G401 (cell line): ENCODE results near the gene CAMK4. TPM values are rescaled to one million over a fixed set of nuclear protein-coding genes. Genes with fewer than 3 reads are reported as not detected.

Source experiments
- DNase-seq: peaks from one replicate; pipeline ENCODE4 v3.0.0-alpha.2; 2015; ENCODE audit warnings: low spot score
- in situ Hi-C: cut with HindIII; loops from 2 replicates; pipeline ENCODE4 v1.10.0; 2016; ENCODE audit warnings: low sequenced_read_pairs, mixed read lengths
- total RNA-seq: library from RNA; depleted of rRNA; stranded (reverse); fragments of >200 nt; shearing (Covaris generic); gene quantifications from 2 replicates; pipeline ENCODE4 v1.2.3, GENCODE V29; 2014

CAMK4 gene
- total RNA-seq, 1 experiment from 2014 or later = not detected

GRCh38 chr5:111502956-111503355 lies 278.8 kb downstream of the CAMK4 start:
- in situ Hi-C loops = no loop called here
- DNase-seq = no peak

- no peak for DNase-seq
- in situ Hi-C loops = no loop called here
Measured at GRCh38 chr5:111505096-111505495, 280.9 kb downstream of the CAMK4 start.

GRCh38 chr5:111507276-111507675 lies 283.1 kb downstream of the CAMK4 start:
- DNase-seq = no peak
- in situ Hi-C loops = no loop called here

- in situ Hi-C loops = no loop called here
- no peak for DNase-seq
Measured at GRCh38 chr5:111509119-111509518, 284.9 kb downstream of the CAMK4 start.

- in situ Hi-C loops = no loop called here
- DNase-seq = peak; percentile 52
Measured at GRCh38 chr5:111511174-111511830, 287.1 kb downstream of the CAMK4 start.

GRCh38 chr5:111511831-111512374 lies 287.7 kb downstream of the CAMK4 start:
- DNase-seq = no peak
- in situ Hi-C loops = no loop called here

- in situ Hi-C loops = no loop called here
- DNase-seq = peak; percentile 96
Measured at GRCh38 chr5:111512375-111513130, 288.4 kb downstream of the CAMK4 start, which contains the start of gene STARD4. Gene STARD4 (minus strand): TSS chr5:111512535. CDS start chr5:111507433, 5,102 bp downstream.

- in situ Hi-C loops = no loop called here
- no peak for DNase-seq
Measured at GRCh38 chr5:111513131-111513520, 288.9 kb downstream of the CAMK4 start.

- in situ Hi-C loops = no loop called here
- no peak for DNase-seq
Measured at GRCh38 chr5:111514087-111514486, 289.9 kb downstream of the CAMK4 start.

- in situ Hi-C loops = no loop called here
- DNase-seq = no peak
Measured at GRCh38 chr5:111517853-111518501, 293.8 kb downstream of the CAMK4 start.

- no peak for DNase-seq
- in situ Hi-C loops = no loop called here
Measured at GRCh38 chr5:111518777-111519176, 294.6 kb downstream of the CAMK4 start.

GRCh38 chr5:111520908-111521307 lies 296.7 kb downstream of the CAMK4 start:
- in situ Hi-C loops = no loop called here

GRCh38 chr5:111528056-111528455 lies 303.9 kb downstream of the CAMK4 start:
- in situ Hi-C loops = no loop called here
- no peak for DNase-seq

More at GRCh38 chr5:111520908-111521307, 296.7 kb downstream of the CAMK4 start:
- DNase-seq = no peak

- DNase-seq = no peak
- in situ Hi-C loops = no loop called here
Measured at GRCh38 chr5:111530298-111530740, 306.1 kb downstream of the CAMK4 start.

GRCh38 chr5:111532886-111533582 lies 308.9 kb downstream of the CAMK4 start:
- in situ Hi-C loops = no loop called here
- no peak for DNase-seq

GRCh38 chr5:111535879-111536549 lies 311.8 kb downstream of the CAMK4 start:
- peak; percentile 62 for DNase-seq
- in situ Hi-C loops = no loop called here

GRCh38 chr5:111537141-111538024 lies 313.2 kb downstream of the CAMK4 start:
- in situ Hi-C loops = no loop called here
- DNase-seq = no peak
